Adrenal gland (tissue), 19 donors: ENCODE data around the gene FGFBP1. TPM values are rescaled to one million over a fixed set of nuclear protein-coding genes. Genes with fewer than 3 reads are reported as not detected.
A peak's percentile ranks its signal among the peaks of the same experiment; 100 is the strongest.

Experiments used
- DNase-seq, 7 donors: peaks; one replicate each; pipeline ENCODE4 v3.0.0-alpha.2; 2019 to 2020
- H3K27ac ChIP-seq, 5 donors: fragments of 200-600 bp; sonication (generic) in 4 of 5; 1 replicate in 3 of 5; 2 replicates in 2 of 5; pipeline versions ENCODE4 v1.5.1 to v1.8.0; 2016 to 2020; ENCODE audit warnings: mild to moderate bottlenecking in 1 of 5
- H3K27me3 ChIP-seq: fragments of 200-600 bp; 2 replicates; pipeline ENCODE4 v1.8.0; 2021
- H3K36me3 ChIP-seq, 2 donors: fragments of 200-600 bp; replicated peaks in 1 of 2; 1 replicate in 1 of 2; 2 replicates in 1 of 2; pipeline versions ENCODE4 v1.5.1 to v1.8.0; 2018 to 2022
- H3K4me1 ChIP-seq, 2 donors: fragments of 200-600 bp; replicated peaks in 1 of 2; 1 replicate in 1 of 2; 2 replicates in 1 of 2; pipeline versions ENCODE4 v1.5.1 to v1.8.0; 2018 to 2021
- H3K4me3 ChIP-seq, 4 donors: fragments of 200-600 bp; sonication (generic) in 3 of 4; one replicate each; pipeline ENCODE4 v1.5.1; 2016 to 2018
- H3K9me3 ChIP-seq, 3 donors: fragments of 200-600 bp; sonication (generic) in 1 of 3; replicated peaks in 1 of 3; 1 replicate in 2 of 3; 2 replicates in 1 of 3; pipeline versions ENCODE4 v1.5.1 to v1.8.0; 2016 to 2021
- POLR2A ChIP-seq, 2 donors: fragments of 450-650 bp; IDR thresholded peaks; one replicate each; pipeline ENCODE4 v1.6.1; 2017; ENCODE audit warnings: antibody characterized with exemption in 2 of 2, mild to moderate bottlenecking in 2 of 2, moderate library complexity in 1 of 2
- WGBS, 4 donors: extraction: QIAGEN DNeasy Blood & Tissue Kit in 2 of 4; methylation state at CpG; one replicate each; pipeline versions ENCODE4 v1.1.5 to v1.1.7; 2013 to 2017; 5-methylcytosine and 5-hydroxymethylcytosine counted together
- intact Hi-C, 2 donors: fragments of 100-400 bp; cut with DNase I; formaldehyde crosslinking; loops; one replicate each; pipeline versions ENCODE4 v1.14.1 to v1.15.0; 2022 to 2023
- long read RNA-seq, 10 donors: library from polyadenylated mRNA in 3 of 10; unstranded in 2 of 10; stranded (forward) in 1 of 10; transcript quantifications; one replicate each; pipeline ENCODE4 v2.0.0 and lab custom pipeline, GENCODE V29; 2021 to 2026
- polyA plus RNA-seq, 3 donors: library from polyadenylated mRNA; stranded (reverse); fragments of 200-250 nt in 2 of 3; fragments of 350-450 nt in 1 of 3; fragmentation: Illumina TruSeq in 1 of 3; extraction: RNeasy Lipid Tissue Mini Kit (QIAGEN cat#74804) in 1 of 3; gene quantifications; one replicate each; pipeline ENCODE4 v1.2.3, GENCODE V29; 2013 to 2014
- total RNA-seq, 9 donors: library from RNA; depleted of rRNA in 4 of 9; stranded (reverse); fragments of >200 nt in 4 of 9; fragments of 120-200 nt in 1 of 9; fragmentation: NEBNext Ultra II Directional in 1 of 9; extraction: Animal tissue kit (Norgen Biotek cat#: 25700) in 1 of 9; gene quantifications; one replicate each; pipeline versions ENCODE4 v1.1.0 to v1.2.4, GENCODE V29; 2013 to 2023
- TF ChIP-seq, protein P1 (sequence below), 6 experiments: fragments of 450-650 bp in 4 of 6; fragments of 200-600 bp in 2 of 6; sonication (generic) in 1 of 6; IDR thresholded peaks; 1 replicate in 5 of 6; 2 replicates in 1 of 6; pipeline versions ENCODE4 v1.5.1 to v1.8.0; 2016 to 2021; ENCODE audit warnings: antibody characterized with exemption in 6 of 6, mild to moderate bottlenecking in 2 of 6, moderate library complexity in 1 of 6
- donor health status: healthy with polysubstance abuse.
- donor health status: Bipolar disorder and iron deficiency.
- donor health status: DM: yes; HTN: yes; CAD: no.
- donor health status: DM: no; HTN: no; CAD: no.
- donor health status: DM: no; HTN: no; CAD: no.
- donor health status: DM: yes; HTN: yes; CAD: no.

FGFBP1 gene
- total RNA-seq = not detected
- polyA plus RNA-seq = under 1 TPM in 1 of 3 donors, not detected in 2; 0.40 TPM
- long read RNA-seq, donor 1 = 0 reads
- long read RNA-seq, donor 2 = 0 reads
- long read RNA-seq, donor 3 = 0 reads
- long read RNA-seq, donor 4 = 0 reads
- long read RNA-seq, donor 5 = 0 reads
- long read RNA-seq, donor 6 = 0 reads
- long read RNA-seq, donor 7 = 0 reads
- long read RNA-seq, donor 8 = 0 reads
- long read RNA-seq, donor 9 = 0 reads
- long read RNA-seq, donor 10 = 0 reads

DNA sequence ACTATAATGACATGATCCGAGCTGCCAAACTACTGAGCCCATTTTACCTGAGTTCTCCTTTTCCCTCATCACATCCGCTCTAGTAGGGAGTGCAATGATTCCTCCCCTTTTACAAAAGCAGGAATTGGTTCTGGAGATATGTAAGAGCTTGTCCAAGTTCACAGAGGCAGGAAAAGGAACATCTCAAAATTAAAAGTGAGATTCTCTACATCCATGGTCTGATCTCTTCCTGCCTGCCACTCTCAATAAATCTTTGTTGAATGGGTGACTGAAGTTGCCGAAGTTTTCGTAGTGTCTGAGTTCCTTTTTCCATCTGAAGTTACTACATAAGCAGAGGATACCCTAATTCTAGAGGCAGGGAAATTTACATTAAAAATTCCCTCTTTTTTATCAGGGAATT is at the start of gene FGFBP1:
FGFBP1 (minus strand) TSS at position 101 of the 400 bp plus-strand sequence. CDS start 2,108 bp downstream, outside the sequence.
- Histone ChIP-seq H3K4me3 (no peak within 1 kb of the TSS), H3K36me3 (no peaks in the 10 kb centered on the region), H3K27me3 (no peaks in the 10 kb centered on the region), H3K9me3 (no peaks in the 10 kb centered on the region), H3K27ac (no peak within 1 kb of the TSS), H3K4me1 (no peaks in the 10 kb centered on the region)
- WGBS, 4 donors = 39 to 59% (median 55%) methylated on average over 4 of the region's 4 CpGs
- DNase-seq = no peak
- no peak for TF ChIP-seq POLR2A (IDR thresholded peaks at IDR 0.05)
- TF ChIP-seq, protein P1, sequence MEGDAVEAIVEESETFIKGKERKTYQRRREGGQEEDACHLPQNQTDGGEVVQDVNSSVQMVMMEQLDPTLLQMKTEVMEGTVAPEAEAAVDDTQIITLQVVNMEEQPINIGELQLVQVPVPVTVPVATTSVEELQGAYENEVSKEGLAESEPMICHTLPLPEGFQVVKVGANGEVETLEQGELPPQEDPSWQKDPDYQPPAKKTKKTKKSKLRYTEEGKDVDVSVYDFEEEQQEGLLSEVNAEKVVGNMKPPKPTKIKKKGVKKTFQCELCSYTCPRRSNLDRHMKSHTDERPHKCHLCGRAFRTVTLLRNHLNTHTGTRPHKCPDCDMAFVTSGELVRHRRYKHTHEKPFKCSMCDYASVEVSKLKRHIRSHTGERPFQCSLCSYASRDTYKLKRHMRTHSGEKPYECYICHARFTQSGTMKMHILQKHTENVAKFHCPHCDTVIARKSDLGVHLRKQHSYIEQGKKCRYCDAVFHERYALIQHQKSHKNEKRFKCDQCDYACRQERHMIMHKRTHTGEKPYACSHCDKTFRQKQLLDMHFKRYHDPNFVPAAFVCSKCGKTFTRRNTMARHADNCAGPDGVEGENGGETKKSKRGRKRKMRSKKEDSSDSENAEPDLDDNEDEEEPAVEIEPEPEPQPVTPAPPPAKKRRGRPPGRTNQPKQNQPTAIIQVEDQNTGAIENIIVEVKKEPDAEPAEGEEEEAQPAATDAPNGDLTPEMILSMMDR (IDR thresholded peaks at IDR 0.05) = no peak
- intact Hi-C loops = no loop called here

DNA sequence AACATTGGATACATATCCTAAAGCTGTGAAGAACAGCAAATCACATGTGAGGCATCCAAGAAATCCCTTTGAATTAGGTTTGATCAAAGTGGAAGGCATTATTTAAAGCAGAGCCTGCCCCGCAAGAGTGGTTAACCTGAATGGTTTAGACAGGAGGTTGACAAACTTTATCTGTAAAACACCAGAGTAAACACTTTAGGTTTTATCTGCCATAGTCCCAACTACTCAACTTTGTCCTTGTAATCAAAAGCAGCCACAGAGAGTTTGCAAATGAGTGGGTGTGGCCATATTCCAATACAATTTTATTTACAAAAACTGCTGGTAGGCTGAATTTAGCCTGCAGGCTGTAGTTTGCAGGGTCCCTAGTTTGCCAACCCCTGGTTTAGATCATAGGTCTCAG is 49.7 kb upstream of the FGFBP1 start:
- 73 to 95% (median 86%) methylated on average over 1 of the region's 1 CpG for WGBS, 4 donors
- Histone ChIP-seq H3K36me3 (no peaks in the 10 kb centered on the region), H3K9me3 (no peaks in the 10 kb centered on the region), H3K4me1 (no peaks in the 10 kb centered on the region), H3K27ac (no peak overlapping the region), H3K27me3 (no peaks in the 10 kb centered on the region), H3K4me3 (no peak overlapping the region)
- TF ChIP-seq, protein P1 (IDR thresholded peaks at IDR 0.05) = no peak
- no peak for TF ChIP-seq POLR2A (IDR thresholded peaks at IDR 0.05)
- intact Hi-C loops = no loop called here
- no peak for DNase-seq

DNA sequence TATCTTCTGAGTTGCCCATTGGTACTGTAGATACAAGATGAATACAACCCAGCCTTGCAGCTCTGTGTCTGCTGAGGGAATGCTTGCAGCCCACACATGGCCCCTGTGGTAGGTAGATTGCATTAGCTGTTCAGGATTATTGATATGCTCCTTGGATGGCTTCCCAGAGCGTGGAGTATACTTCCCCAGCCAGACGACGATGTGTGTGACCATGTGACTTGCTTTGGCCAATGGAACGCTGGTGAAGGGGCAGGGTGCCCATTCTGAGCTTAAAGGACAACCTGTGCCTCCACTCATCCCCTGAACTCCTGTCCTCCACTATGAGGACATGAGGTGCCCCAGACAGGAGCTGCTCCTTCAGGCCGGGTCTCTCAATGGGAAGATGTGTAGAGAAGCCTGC is 48.4 kb upstream of the FGFBP1 start:
- Histone ChIP-seq H3K27ac (no peak overlapping the region), H3K9me3 (no peaks in the 10 kb centered on the region), H3K4me3 (no peak overlapping the region), H3K27me3 (no peaks in the 10 kb centered on the region), H3K36me3 (no peaks in the 10 kb centered on the region), H3K4me1 (no peaks in the 10 kb centered on the region)
- DNase-seq = peak in 1 of 7 donors; percentile 70
- TF ChIP-seq, protein P1 (IDR thresholded peaks at IDR 0.05) = no peak
- no peak for TF ChIP-seq POLR2A (IDR thresholded peaks at IDR 0.05)
- intact Hi-C loops = no loop called here
- WGBS, 4 donors = 55 to 57% (median 56%) methylated on average over 1 to 5 of the region's 5 CpGs

DNA sequence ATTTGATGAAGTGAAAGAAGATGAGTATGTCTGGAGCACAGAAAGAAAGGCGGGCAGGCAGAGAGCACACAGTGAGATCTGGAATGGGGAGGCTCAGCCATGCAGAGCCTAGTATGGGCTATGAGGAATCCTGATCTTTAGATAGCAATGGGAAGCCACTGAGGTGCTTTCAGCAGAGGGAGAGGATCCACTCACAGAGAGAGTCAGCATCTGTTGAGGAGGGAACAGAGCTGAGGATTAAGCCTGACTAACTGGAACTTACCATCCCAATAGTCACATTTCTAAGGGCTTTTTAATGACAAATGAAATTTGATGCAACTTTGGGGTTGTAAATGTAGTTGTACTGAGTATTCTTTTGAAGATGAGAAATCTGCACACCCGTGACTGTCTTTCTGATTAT is 45.1 kb upstream of the FGFBP1 start:
- TF ChIP-seq POLR2A (IDR thresholded peaks at IDR 0.05) = no peak
- TF ChIP-seq, protein P1 (IDR thresholded peaks at IDR 0.05) = no peak
- Histone ChIP-seq H3K27ac (no peak overlapping the region), H3K4me3 (no peak overlapping the region), H3K9me3 (no peaks in the 10 kb centered on the region), H3K36me3 (no peaks in the 10 kb centered on the region), H3K4me1 (no peaks in the 10 kb centered on the region), H3K27me3 (no peaks in the 10 kb centered on the region)
- intact Hi-C loops = no loop called here
- no peak for DNase-seq
- 76 to 84% (median 79%) methylated on average over 2 of the region's 2 CpGs for WGBS, 4 donors
